Measurements from ENCODE around the gene CLDN20.

Gene CLDN20

DNA sequence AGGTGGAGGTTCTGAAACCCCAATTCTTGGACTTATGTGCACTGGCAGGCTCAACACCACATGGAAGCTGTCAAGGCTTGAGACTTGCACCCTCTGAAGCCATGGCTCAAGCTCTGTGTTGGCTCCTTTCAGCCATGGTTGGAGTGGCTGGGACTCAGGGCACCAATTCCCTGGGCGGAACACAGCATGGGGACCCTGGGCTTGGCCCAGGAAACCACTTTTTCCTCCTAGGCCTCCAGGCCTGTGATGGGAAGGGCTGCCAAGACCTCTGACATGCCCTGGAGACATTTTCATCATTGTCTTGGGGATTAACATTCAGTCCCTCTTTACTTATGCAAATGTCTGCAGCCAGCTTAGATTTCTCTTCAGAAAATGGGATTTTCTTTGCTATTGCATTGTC, 26.2 kb upstream of the CLDN20 start:
- Histone ChIP-seq H3K9me3 (ENCODE audit: insufficient read depth, low read length) (no peaks in the 10 kb centered on the region), H4K20me1 (ENCODE audit: low read depth, low read length) (no peaks in the 10 kb centered on the region), H3F3A (ENCODE audit: insufficient read depth) (no peaks in the 10 kb centered on the region), H3K9me2 (replicated peaks; ENCODE audit: insufficient read depth, low read length) (no peaks in the 10 kb centered on the region), H3K9ac (ENCODE audit: low read length) (no peak overlapping the region), H3K4me3 (ENCODE audit: insufficient read depth, low read length, poor library complexity, severe bottlenecking) (no peak overlapping the region), H3K4me2 (ENCODE audit: low read depth, low read length, poor library complexity, severe bottlenecking) (no peak overlapping the region), H3K79me2 (ENCODE audit: insufficient read depth, low read length) (0 out of 2 replicates have a peak, but pooled peaks cover 4% of the 10 kb centered on the region), H3K36me3 (ENCODE audit: low read length) (0 out of 2 replicates have a peak, but pooled peaks cover 10% of the 10 kb centered on the region), H3K27ac (ENCODE audit: low read depth, low read length) (no peak overlapping the region), H3K27me3 (ENCODE audit: low read length) (no peaks in the 10 kb centered on the region), H2AFZ (ENCODE audit: low read depth, low read length, severe bottlenecking) (no peak overlapping the region)
- TF ChIP-seq, protein P1, sequence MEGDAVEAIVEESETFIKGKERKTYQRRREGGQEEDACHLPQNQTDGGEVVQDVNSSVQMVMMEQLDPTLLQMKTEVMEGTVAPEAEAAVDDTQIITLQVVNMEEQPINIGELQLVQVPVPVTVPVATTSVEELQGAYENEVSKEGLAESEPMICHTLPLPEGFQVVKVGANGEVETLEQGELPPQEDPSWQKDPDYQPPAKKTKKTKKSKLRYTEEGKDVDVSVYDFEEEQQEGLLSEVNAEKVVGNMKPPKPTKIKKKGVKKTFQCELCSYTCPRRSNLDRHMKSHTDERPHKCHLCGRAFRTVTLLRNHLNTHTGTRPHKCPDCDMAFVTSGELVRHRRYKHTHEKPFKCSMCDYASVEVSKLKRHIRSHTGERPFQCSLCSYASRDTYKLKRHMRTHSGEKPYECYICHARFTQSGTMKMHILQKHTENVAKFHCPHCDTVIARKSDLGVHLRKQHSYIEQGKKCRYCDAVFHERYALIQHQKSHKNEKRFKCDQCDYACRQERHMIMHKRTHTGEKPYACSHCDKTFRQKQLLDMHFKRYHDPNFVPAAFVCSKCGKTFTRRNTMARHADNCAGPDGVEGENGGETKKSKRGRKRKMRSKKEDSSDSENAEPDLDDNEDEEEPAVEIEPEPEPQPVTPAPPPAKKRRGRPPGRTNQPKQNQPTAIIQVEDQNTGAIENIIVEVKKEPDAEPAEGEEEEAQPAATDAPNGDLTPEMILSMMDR (IDR thresholded peaks at IDR 0.05; ENCODE audit: insufficient read depth, low read length, poor library complexity, severe bottlenecking), result no peak
- TF ChIP-seq EZH2phosphoT487 (conservative IDR thresholded peaks at IDR 0.05; ENCODE audit: low read length), result no peak

DNA sequence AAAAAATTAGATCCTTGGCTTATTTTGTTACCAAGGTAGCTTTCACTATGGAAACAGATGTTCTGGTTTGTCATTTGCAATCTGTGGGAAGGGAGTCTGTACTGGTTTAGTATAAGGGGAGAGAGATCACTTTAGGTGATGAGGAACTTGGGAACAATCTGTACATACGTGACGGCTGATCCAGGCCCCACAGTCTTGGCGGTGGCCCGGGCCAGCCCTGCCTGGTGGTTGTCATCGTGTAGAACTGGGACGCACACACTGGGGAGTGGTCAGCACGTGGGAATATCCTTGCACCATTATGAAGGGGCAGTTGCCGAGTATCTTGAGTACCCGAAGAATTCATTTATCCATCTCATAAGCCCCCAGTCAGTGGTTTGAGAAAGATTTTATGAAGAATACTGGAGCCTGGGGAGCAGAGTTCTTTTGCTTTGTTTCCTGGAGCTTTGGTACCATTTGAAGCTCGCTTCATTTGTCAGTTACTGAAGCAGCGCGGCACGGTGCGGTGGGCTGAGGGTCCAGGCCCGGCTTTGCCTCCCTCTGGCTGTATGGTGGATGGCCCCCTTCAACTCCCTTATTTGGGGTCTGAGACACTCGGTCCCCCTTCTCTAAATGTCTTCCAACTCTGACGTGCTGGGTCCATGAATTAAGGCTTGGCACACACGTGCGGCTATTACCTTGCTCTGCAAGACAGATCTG, 22.8 kb upstream of the CLDN20 start:
- peaks cover 5% of the 10 kb centered on the region; the same call in 1 of the 2 replicates for H3F3A ChIP-seq (ENCODE audit: insufficient read depth)
- TF ChIP-seq EZH2phosphoT487 (conservative IDR thresholded peaks at IDR 0.05; ENCODE audit: low read length), result no peak
- TF ChIP-seq, protein P1 (IDR thresholded peaks at IDR 0.05; ENCODE audit: insufficient read depth, low read length, poor library complexity, severe bottlenecking), result no peak
- no peaks in the 10 kb centered on the region for H3K27me3 ChIP-seq (ENCODE audit: low read length)
- peaks cover 19% of the 10 kb centered on the region; the same call in 1 of the 2 replicates for H3K36me3 ChIP-seq (ENCODE audit: low read length)
- no peak overlapping the region for H3K4me2 ChIP-seq (ENCODE audit: low read depth, low read length, poor library complexity, severe bottlenecking)
- H2AFZ ChIP-seq (ENCODE audit: low read depth, low read length, severe bottlenecking), result no peak overlapping the region
- no peaks in the 10 kb centered on the region for H4K20me1 ChIP-seq (ENCODE audit: low read depth, low read length)
- H3K27ac ChIP-seq (ENCODE audit: low read depth, low read length), result no peak overlapping the region
- H3K4me3 ChIP-seq (ENCODE audit: insufficient read depth, low read length, poor library complexity, severe bottlenecking), result no peak overlapping the region
- no peaks in the 10 kb centered on the region for H3K9me3 ChIP-seq (ENCODE audit: insufficient read depth, low read length)
- H3K9ac ChIP-seq (ENCODE audit: low read length), result no peak overlapping the region
- no peaks in the 10 kb centered on the region for H3K9me2 ChIP-seq (replicated peaks; ENCODE audit: insufficient read depth, low read length)
- no peaks in the 10 kb centered on the region for H3K79me2 ChIP-seq (ENCODE audit: insufficient read depth, low read length)

DNA sequence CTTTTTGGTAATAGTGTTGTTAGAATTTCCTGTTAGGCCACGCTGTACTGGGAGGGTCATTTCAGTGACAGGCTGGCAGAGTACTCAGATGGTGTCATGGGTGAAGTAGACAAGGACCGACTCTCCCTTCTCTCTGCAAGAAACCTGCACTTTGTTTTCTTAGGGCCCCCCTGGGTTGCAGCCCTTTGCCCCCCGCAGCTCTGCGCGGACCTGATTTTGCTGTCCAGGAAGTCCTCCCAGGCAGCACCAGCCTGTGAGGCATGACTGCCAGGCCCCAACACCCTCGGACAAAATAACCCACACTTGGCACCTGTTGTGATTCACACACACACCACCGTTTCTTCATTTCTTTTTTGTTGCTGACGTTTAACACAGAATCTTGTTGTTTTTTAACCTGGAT, 21.8 kb upstream of the CLDN20 start:
- Histone ChIP-seq H3K9ac (ENCODE audit: low read length) (no peak overlapping the region), H3F3A (ENCODE audit: insufficient read depth) (peaks cover 5% of the 10 kb centered on the region; the same call in 1 of the 2 replicates), H3K4me3 (ENCODE audit: insufficient read depth, low read length, poor library complexity, severe bottlenecking) (no peak overlapping the region), H3K9me3 (ENCODE audit: insufficient read depth, low read length) (no peaks in the 10 kb centered on the region), H3K27ac (ENCODE audit: low read depth, low read length) (no peak overlapping the region), H3K36me3 (ENCODE audit: low read length) (peaks cover 19% of the 10 kb centered on the region; the same call in 1 of the 2 replicates), H4K20me1 (ENCODE audit: low read depth, low read length) (no peaks in the 10 kb centered on the region), H2AFZ (ENCODE audit: low read depth, low read length, severe bottlenecking) (no peak overlapping the region), H3K4me2 (ENCODE audit: low read depth, low read length, poor library complexity, severe bottlenecking) (no peak overlapping the region), H3K79me2 (ENCODE audit: insufficient read depth, low read length) (no peaks in the 10 kb centered on the region), H3K27me3 (ENCODE audit: low read length) (no peaks in the 10 kb centered on the region), H3K9me2 (replicated peaks; ENCODE audit: insufficient read depth, low read length) (no peaks in the 10 kb centered on the region)
- no peak for TF ChIP-seq EZH2phosphoT487 (conservative IDR thresholded peaks at IDR 0.05; ENCODE audit: low read length)
- TF ChIP-seq, protein P1 (IDR thresholded peaks at IDR 0.05; ENCODE audit: insufficient read depth, low read length, poor library complexity, severe bottlenecking), result no peak

Data from SU-DHL-6 (cell line).